ENCODE data around the gene ATG2A. TPM values are rescaled to one million over a fixed set of nuclear protein-coding genes. Genes with fewer than 3 reads are reported as not detected.
A peak's percentile ranks its signal among the peaks of the same experiment; 100 is the strongest.

The ATG2A gene
- total RNA-seq, 1 experiment from 2014 or later: 28.6 TPM

DNA sequence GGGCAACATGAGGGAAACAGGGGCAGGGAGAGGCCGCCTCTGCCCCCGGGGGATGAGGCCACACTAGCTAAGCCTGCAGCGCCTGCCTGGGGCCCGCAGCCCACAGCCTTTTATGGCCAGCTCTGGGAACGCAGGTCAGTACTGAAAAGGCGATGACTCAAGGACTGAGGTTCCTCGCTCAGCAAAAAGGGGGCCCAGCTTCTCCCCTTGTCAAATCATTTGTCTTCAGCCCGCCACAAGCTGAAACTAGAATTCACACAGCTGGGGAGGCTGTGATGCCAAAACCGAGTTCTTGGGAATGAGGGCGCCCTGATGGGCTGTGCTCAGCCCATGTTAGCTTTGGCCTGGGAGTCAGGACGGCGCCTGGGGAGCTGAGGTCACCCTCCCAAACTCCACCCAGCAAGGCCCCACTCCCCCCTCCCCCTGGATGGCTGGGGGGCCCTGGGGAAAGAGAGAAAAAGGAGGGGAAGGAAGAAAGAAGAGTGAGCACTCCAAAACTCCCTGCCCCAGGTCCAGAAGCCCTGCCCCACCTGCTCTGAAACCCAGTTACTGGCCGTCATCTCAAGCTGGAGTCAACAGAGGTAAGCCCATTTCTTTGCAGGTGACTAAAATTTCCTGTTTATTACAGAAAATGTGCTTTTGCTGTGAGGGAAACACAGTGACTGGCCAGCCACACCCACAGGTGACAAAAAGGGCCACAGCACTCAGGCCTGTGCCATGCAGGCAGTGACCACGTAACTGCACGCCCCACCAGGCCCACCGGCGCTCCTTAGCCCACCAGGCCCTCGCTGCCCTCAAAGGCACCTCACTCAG lies 52.3 kb downstream of the ATG2A start:
- Histone ChIP-seq H3K27ac (ENCODE audit: low read depth, low read length, poor library complexity, severe bottlenecking) (peak overlapping the region; percentile 23), H3K4me1 (ENCODE audit: insufficient read depth, low read length, poor library complexity, severe bottlenecking) (peaks cover 9% of the 10 kb centered on the region), H3K9me3 (ENCODE audit: low read depth, low read length, poor library complexity, severe bottlenecking) (no peaks in the 10 kb centered on the region), H3K36me3 (ENCODE audit: insufficient read depth, low read length, poor library complexity, severe bottlenecking) (no peaks in the 10 kb centered on the region), H3K4me3 (ENCODE audit: low read depth, low read length, poor library complexity, severe bottlenecking) (no peak overlapping the region), H3K27me3 (replicated peaks; ENCODE audit: insufficient read depth, low read depth, low read length, poor library complexity) (no peaks in the 10 kb centered on the region)
- intact Hi-C loops (cut with micrococcal nuclease; ENCODE audit: unreplicated experiment): no loop called here
- POLR2A ChIA-PET (ENCODE audit: low non-redundant PET): no interaction called here
- TF ChIP-seq, protein P1, sequence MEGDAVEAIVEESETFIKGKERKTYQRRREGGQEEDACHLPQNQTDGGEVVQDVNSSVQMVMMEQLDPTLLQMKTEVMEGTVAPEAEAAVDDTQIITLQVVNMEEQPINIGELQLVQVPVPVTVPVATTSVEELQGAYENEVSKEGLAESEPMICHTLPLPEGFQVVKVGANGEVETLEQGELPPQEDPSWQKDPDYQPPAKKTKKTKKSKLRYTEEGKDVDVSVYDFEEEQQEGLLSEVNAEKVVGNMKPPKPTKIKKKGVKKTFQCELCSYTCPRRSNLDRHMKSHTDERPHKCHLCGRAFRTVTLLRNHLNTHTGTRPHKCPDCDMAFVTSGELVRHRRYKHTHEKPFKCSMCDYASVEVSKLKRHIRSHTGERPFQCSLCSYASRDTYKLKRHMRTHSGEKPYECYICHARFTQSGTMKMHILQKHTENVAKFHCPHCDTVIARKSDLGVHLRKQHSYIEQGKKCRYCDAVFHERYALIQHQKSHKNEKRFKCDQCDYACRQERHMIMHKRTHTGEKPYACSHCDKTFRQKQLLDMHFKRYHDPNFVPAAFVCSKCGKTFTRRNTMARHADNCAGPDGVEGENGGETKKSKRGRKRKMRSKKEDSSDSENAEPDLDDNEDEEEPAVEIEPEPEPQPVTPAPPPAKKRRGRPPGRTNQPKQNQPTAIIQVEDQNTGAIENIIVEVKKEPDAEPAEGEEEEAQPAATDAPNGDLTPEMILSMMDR (conservative IDR thresholded peaks at IDR 0.05; ENCODE audit: low read depth, low read length): no peak
- TF ChIP-seq EZH2 (IDR thresholded peaks at IDR 0.05; ENCODE audit: borderline replicate concordance, low read depth, low read length, poor library complexity, severe bottlenecking): no peak
- CTCF ChIA-PET: no interaction called here
- BruUV-seq (replicated peaks): no TSS peak
- no peak for DNase-seq (ENCODE audit: low spot score)

DNA sequence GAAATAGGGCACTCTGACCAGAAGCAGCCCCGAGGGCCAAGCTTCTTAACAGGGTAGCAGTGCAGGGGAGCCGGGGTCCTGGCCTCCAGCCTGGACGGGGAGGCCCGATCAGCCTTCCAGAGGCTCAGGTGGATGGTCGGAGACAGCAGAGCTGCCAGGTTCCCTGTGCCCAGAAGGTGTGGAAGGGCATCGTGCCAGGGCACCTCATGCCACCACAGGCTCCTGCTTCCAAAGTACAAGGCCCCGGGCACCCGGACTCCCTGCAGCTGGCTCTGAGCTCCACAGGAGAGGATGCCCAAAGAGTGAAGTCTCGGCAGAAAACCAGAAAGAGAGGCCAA lies 52.9 kb downstream of the ATG2A start:
- Histone ChIP-seq H3K27ac (ENCODE audit: low read depth, low read length, poor library complexity, severe bottlenecking) (peak overlapping the region; percentile 23), H3K4me3 (ENCODE audit: low read depth, low read length, poor library complexity, severe bottlenecking) (no peak overlapping the region), H3K4me1 (ENCODE audit: insufficient read depth, low read length, poor library complexity, severe bottlenecking) (peaks cover 6% of the 10 kb centered on the region), H3K36me3 (ENCODE audit: insufficient read depth, low read length, poor library complexity, severe bottlenecking) (no peaks in the 10 kb centered on the region), H3K27me3 (replicated peaks; ENCODE audit: insufficient read depth, low read depth, low read length, poor library complexity) (no peaks in the 10 kb centered on the region), H3K9me3 (ENCODE audit: low read depth, low read length, poor library complexity, severe bottlenecking) (no peaks in the 10 kb centered on the region)
- CTCF ChIA-PET: no interaction called here
- TF ChIP-seq, protein P1 (conservative IDR thresholded peaks at IDR 0.05; ENCODE audit: low read depth, low read length): no peak
- no peak for TF ChIP-seq EZH2 (IDR thresholded peaks at IDR 0.05; ENCODE audit: borderline replicate concordance, low read depth, low read length, poor library complexity, severe bottlenecking)
- no TSS peak for BruUV-seq (replicated peaks)
- no peak for DNase-seq (ENCODE audit: low spot score)
- POLR2A ChIA-PET (ENCODE audit: low non-redundant PET): no interaction called here
- intact Hi-C loops (cut with micrococcal nuclease; ENCODE audit: unreplicated experiment): no loop called here

DNA sequence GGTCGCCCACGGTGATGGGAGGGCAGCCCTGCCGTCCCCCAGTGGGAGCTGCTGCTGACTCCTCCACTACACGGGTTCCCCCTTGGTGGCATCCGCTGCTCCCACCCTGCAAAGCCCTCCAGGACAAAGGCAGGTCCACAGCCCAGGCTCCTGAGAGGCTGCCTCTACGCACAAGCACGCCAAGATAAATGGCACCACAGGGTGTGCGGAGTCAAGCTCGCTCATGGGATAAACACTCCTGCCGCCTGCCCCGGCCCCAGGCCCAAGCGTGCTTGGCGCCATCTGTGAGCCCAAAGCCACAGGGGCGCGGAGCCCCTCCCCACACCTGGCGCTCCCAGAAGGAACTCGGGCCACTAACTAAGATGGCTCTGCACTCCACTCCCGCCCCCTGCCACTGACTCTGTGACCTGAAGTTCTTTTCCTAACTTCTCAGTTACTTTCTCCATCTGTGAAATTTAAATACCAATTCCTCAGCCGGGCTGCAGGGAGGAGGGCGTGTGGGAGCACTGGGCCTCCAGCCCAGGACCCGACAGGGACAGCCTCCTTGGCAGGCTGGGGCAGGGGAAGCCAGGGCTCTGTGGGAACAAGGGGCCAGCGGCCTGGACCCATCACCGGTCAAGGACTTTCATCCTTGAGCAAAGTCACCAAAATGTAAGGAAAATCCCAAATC lies 53.5 kb downstream of the ATG2A start:
- H3K36me3 ChIP-seq (ENCODE audit: insufficient read depth, low read length, poor library complexity, severe bottlenecking): no peaks in the 10 kb centered on the region
- no peak overlapping the region for H3K4me3 ChIP-seq (ENCODE audit: low read depth, low read length, poor library complexity, severe bottlenecking)
- no peaks in the 10 kb centered on the region for H3K27me3 ChIP-seq (replicated peaks; ENCODE audit: insufficient read depth, low read depth, low read length, poor library complexity)
- intact Hi-C loops (cut with micrococcal nuclease; ENCODE audit: unreplicated experiment): no loop called here
- H3K27ac ChIP-seq (ENCODE audit: low read depth, low read length, poor library complexity, severe bottlenecking): peak overlapping the region; percentile 23
- DNase-seq (ENCODE audit: low spot score): no peak
- TF ChIP-seq EZH2 (IDR thresholded peaks at IDR 0.05; ENCODE audit: borderline replicate concordance, low read depth, low read length, poor library complexity, severe bottlenecking): no peak
- TF ChIP-seq, protein P1 (conservative IDR thresholded peaks at IDR 0.05; ENCODE audit: low read depth, low read length): no peak
- ChIA-PET POLR2A (ENCODE audit: low non-redundant PET) (interaction anchor here (0.5 kb wide), 1 partner anchor 10 kb away, joined by 5 read pairs; no protein-coding TSS in a partner anchor), CTCF (no interaction called here)
- BruUV-seq (replicated peaks): no TSS peak
- peaks cover 6% of the 10 kb centered on the region for H3K4me1 ChIP-seq (ENCODE audit: insufficient read depth, low read length, poor library complexity, severe bottlenecking)
- no peaks in the 10 kb centered on the region for H3K9me3 ChIP-seq (ENCODE audit: low read depth, low read length, poor library complexity, severe bottlenecking)

Data from A673 (cell line).